Measurements from ENCODE around the gene PPFIBP1.

GRCh38 chr12:27491226-27491625, 32.8 kb upstream of the PPFIBP1 start:
- no peak for TF ChIP-seq POLR2AphosphoS5 (IDR thresholded peaks at IDR 0.05; ENCODE audit: low read depth, low read length)
- TF ChIP-seq TAF1 (IDR thresholded peaks at IDR 0.05; ENCODE audit: borderline replicate concordance, low read depth, low read length), result no peak
- no peak for TF ChIP-seq POLR2A (IDR thresholded peaks at IDR 0.05; ENCODE audit: low read depth, low read length)

Data from GM12892 (cell line).